GM23338 (cell line): ENCODE measurements around the gene PARL. TPM values are rescaled to one million over a fixed set of nuclear protein-coding genes. Genes with fewer than 3 reads are reported as not detected.

Experiments
- ATAC-seq: fragments of 200-7000 bp; cut with Tn5 transposase; 3 replicates; pipeline ENCODE4 v1.9.1; 2020
- DNase-seq: peaks from one replicate; pipeline ENCODE4 v3.0.0-alpha.2; 2015; ENCODE audit warnings: low spot score
- H2AFZ ChIP-seq: fragments of 200-600 bp; sonication (generic); 2 replicates; pipeline ENCODE4 v1.8.0; 2016; ENCODE audit warnings: antibody characterized with exemption, mild to moderate bottlenecking, moderate library complexity
- H3F3A ChIP-seq: fragments of 200-600 bp; sonication (generic); replicated peaks from 2 replicates; pipeline ENCODE4 v1.8.0; 2017; ENCODE audit warnings: antibody characterized with exemption, mixed run types, low read depth
- H3K27ac ChIP-seq: fragments of 200-600 bp; sonication (generic); 2 replicates; pipeline ENCODE4 v1.6.1; 2016; ENCODE audit warnings: low read depth
- H3K27me3 ChIP-seq: fragments of 200-600 bp; sonication (generic); 2 replicates; pipeline ENCODE4 v1.8.0; 2016; ENCODE audit warnings: mild to moderate bottlenecking, mixed run types, moderate library complexity; ENCODE audit not compliant: insufficient read depth
- H3K36me3 ChIP-seq: fragments of 200-600 bp; sonication (generic); 2 replicates; pipeline ENCODE4 v1.8.0; 2016; ENCODE audit warnings: mild to moderate bottlenecking; ENCODE audit not compliant: insufficient read depth
- H3K4me1 ChIP-seq: fragments of 200-600 bp; sonication (generic); 2 replicates; pipeline ENCODE4 v1.8.0; 2016; ENCODE audit warnings: mild to moderate bottlenecking, moderate library complexity; ENCODE audit not compliant: insufficient read depth
- H3K4me2 ChIP-seq: fragments of 200-600 bp; sonication (generic); 2 replicates; pipeline ENCODE4 v1.7.1; 2017; ENCODE audit warnings: mixed run types
- H3K4me3 ChIP-seq: fragments of 200-600 bp; sonication (generic); 2 replicates; pipeline ENCODE4 v1.6.1; 2016; ENCODE audit warnings: mixed run types
- H3K79me2 ChIP-seq: fragments of 200-600 bp; sonication (generic); replicated peaks from 2 replicates; pipeline ENCODE4 v1.8.0; 2017; ENCODE audit warnings: mild to moderate bottlenecking; ENCODE audit not compliant: insufficient read depth
- H3K9me2 ChIP-seq: fragments of 200-600 bp; sonication (generic); 2 replicates; pipeline ENCODE4 v1.8.0; 2017; ENCODE audit not compliant: insufficient read depth
- H4K20me1 ChIP-seq: fragments of 200-600 bp; sonication (generic); replicated peaks from 2 replicates; pipeline ENCODE4 v1.8.0; 2017; ENCODE audit warnings: mild to moderate bottlenecking; ENCODE audit not compliant: insufficient read depth
- H3K27ac Mint-ChIP-seq: 2 replicates; pipeline ENCODE4 v1.8.0; 2020; ENCODE audit warnings: inconsistent platforms, mild to moderate bottlenecking, moderate library complexity, mixed read lengths
- H3K27me3 Mint-ChIP-seq: 3 replicates; pipeline ENCODE4 v1.8.0; 2022; ENCODE audit warnings: low read depth, mild to moderate bottlenecking, moderate library complexity, mixed read lengths, inconsistent platforms; ENCODE audit not compliant: insufficient read depth, poor library complexity
- H3K36me3 Mint-ChIP-seq: 3 replicates; pipeline ENCODE4 v1.8.0; 2021; ENCODE audit warnings: low read depth, mild to moderate bottlenecking, inconsistent platforms, moderate library complexity, mixed read lengths
- H3K4me1 Mint-ChIP-seq: 3 replicates; pipeline ENCODE4 v1.8.0; 2020; ENCODE audit warnings: mild to moderate bottlenecking, inconsistent platforms, mixed read lengths
- H3K4me3 Mint-ChIP-seq: 3 replicates; pipeline ENCODE4 v1.8.0; 2021; ENCODE audit warnings: moderate library complexity, mild to moderate bottlenecking, inconsistent platforms, mixed read lengths
- H3K9me3 Mint-ChIP-seq: 3 replicates; pipeline ENCODE4 v1.8.0; 2020; ENCODE audit warnings: moderate library complexity, mild to moderate bottlenecking, inconsistent platforms, mixed read lengths
- CREB1 ChIP-seq: fragments of 250-450 bp; sonication (Bioruptor Pico); IDR thresholded peaks from 2 replicates; pipeline ENCODE4 v1.5.0; 2020; ENCODE audit warnings: low read depth, mild to moderate bottlenecking, moderate library complexity
- CTCF ChIP-seq, 2 experiments: fragments of 200-600 bp in 1 of 2; sonication (generic) in 1 of 2; conservative IDR thresholded peaks; 2 replicates each; pipeline versions ENCODE4 v1.5.1 to v1.6.1; 2016 to 2017; ENCODE audit warnings: antibody characterized with exemption in 2 of 2, low read depth in 2 of 2, mild to moderate bottlenecking in 2 of 2, moderate library complexity in 1 of 2
- ETS1 ChIP-seq: IDR thresholded peaks from 2 replicates; pipeline ENCODE4 v1.6.1; 2016; ENCODE audit warnings: antibody characterized with exemption
- EZH2 ChIP-seq: fragments of 200-600 bp; sonication (generic); IDR thresholded peaks from one replicate; pipeline ENCODE4 v1.8.0; 2017; ENCODE audit warnings: antibody characterized with exemption, mild to moderate bottlenecking, low read depth; ENCODE audit not compliant: unreplicated experiment
- EZH2phosphoT487 ChIP-seq: fragments of 200-600 bp; sonication (generic); IDR thresholded peaks from one replicate; pipeline ENCODE4 v1.8.1; 2018; ENCODE audit warnings: antibody characterized with exemption; ENCODE audit not compliant: unreplicated experiment
- JUNB ChIP-seq: IDR thresholded peaks from one replicate; pipeline ENCODE4 v1.6.1; 2016; ENCODE audit warnings: antibody characterized with exemption; ENCODE audit not compliant: unreplicated experiment
- NANOG ChIP-seq: IDR thresholded peaks from 2 replicates; pipeline ENCODE4 v1.6.1; 2016; ENCODE audit warnings: antibody characterized with exemption, borderline replicate concordance
- REST ChIP-seq: IDR thresholded peaks from one replicate; pipeline ENCODE4 v1.6.1; 2018; ENCODE audit warnings: antibody characterized with exemption; ENCODE audit not compliant: unreplicated experiment
- STAT1 ChIP-seq: IDR thresholded peaks from one replicate; pipeline ENCODE4 v1.6.1; 2016; ENCODE audit warnings: antibody characterized with exemption; ENCODE audit not compliant: unreplicated experiment
- ZNF114 ChIP-seq: fragments of 250-450 bp; sonication (Bioruptor Pico); IDR thresholded peaks from 2 replicates; pipeline ENCODE4 v1.5.0; 2020; ENCODE audit warnings: mild to moderate bottlenecking, moderate library complexity
- polyA plus RNA-seq: library from polyadenylated mRNA; unstranded; fragments of >200 nt; fragmentation: Nextera tagmentation; extraction: Ambion mirVana; gene quantifications from 2 replicates; pipeline ENCODE4 v1.2.1, GENCODE V29; 2016
- total RNA-seq: library from RNA; depleted of rRNA; stranded (reverse); fragments of >200 nt; shearing (Covaris generic); gene quantifications from 2 replicates; pipeline ENCODE4 v1.2.3, GENCODE V29; 2014

PARL gene
- total and polyA plus RNA-seq, 2 experiments from 2014 or later = 67.5 to 78.7 TPM

GRCh38 chr3:183781246-183781645, 103.4 kb downstream of the PARL start:
- Mint-ChIP-seq H3K4me1 (no peaks in the 10 kb centered on the region), H3K4me3 (no peak overlapping the region), H3K27me3 (no peaks in the 10 kb centered on the region), H3K9me3 (no peaks in the 10 kb centered on the region), H3K36me3 (peaks cover 91% of the 10 kb centered on the region), H3K27ac (no peak overlapping the region)
- DNase-seq (no peak), ATAC-seq (no peak)
- Histone ChIP-seq H3K79me2 (0 out of 2 replicates have a peak, but pooled peaks cover 9% of the 10 kb centered on the region), H3K4me3 (no peak overlapping the region), H3F3A (peaks cover 3% of the 10 kb centered on the region; the same call in 1 of the 2 replicates), H2AFZ (no peak overlapping the region), H3K27ac (no peak overlapping the region), H3K4me1 (no peaks in the 10 kb centered on the region), H3K9me2 (no peaks in the 10 kb centered on the region), H3K36me3 (peaks cover 57% of the 10 kb centered on the region), H3K27me3 (no peaks in the 10 kb centered on the region), H4K20me1 (peaks cover 9% of the 10 kb centered on the region), H3K4me2 (no peak overlapping the region)
- no peak for TF ChIP-seq CTCF (conservative IDR thresholded peaks at IDR 0.05; ENCODE audit: low read depth in 2 of 2)
- TF ChIP-seq STAT1 = no peak
- no peak for TF ChIP-seq EZH2phosphoT487
- no peak for TF ChIP-seq NANOG
- TF ChIP-seq JUNB = no peak
- TF ChIP-seq ZNF114 (CRISPR knock-in tag) = no peak
- TF ChIP-seq ETS1 = no peak
- TF ChIP-seq REST = no peak
- no peak for TF ChIP-seq CREB1 (CRISPR knock-in tag)
- TF ChIP-seq EZH2 = no peak
